GM12873 (cell line): ENCODE data around the gene SCGB2A2.

Experiments used
- TF ChIP-seq, protein P1 (sequence below): IDR thresholded peaks from 2 replicates; pipeline ENCODE4 v1.5.1; 2012; ENCODE audit warnings: low read depth, mild to moderate bottlenecking, moderate library complexity, low read length, control low read depth; ENCODE audit not compliant: insufficient read depth; ENCODE audit errors: missing control alignments

Gene SCGB2A2

DNA sequence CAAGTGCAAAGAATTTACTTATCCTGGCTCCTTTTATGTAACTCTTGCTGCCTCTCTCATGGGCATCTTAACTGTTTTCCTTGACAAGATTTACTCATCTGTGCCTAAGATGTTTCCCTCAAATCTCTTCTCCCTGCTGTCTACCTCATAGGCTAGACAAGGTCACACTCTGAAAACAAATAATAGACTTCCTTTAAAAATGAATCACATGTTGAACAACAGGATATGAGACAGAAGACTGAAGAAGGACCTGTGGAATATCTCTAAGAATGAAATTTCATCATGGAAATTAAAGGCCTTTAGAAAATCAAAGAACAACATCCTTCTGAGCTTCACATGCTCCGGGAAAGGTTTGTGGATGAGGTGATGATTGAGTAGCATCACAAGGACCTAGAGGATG lies 6.0 kb upstream of the SCGB2A2 start:
- TF ChIP-seq, protein P1, sequence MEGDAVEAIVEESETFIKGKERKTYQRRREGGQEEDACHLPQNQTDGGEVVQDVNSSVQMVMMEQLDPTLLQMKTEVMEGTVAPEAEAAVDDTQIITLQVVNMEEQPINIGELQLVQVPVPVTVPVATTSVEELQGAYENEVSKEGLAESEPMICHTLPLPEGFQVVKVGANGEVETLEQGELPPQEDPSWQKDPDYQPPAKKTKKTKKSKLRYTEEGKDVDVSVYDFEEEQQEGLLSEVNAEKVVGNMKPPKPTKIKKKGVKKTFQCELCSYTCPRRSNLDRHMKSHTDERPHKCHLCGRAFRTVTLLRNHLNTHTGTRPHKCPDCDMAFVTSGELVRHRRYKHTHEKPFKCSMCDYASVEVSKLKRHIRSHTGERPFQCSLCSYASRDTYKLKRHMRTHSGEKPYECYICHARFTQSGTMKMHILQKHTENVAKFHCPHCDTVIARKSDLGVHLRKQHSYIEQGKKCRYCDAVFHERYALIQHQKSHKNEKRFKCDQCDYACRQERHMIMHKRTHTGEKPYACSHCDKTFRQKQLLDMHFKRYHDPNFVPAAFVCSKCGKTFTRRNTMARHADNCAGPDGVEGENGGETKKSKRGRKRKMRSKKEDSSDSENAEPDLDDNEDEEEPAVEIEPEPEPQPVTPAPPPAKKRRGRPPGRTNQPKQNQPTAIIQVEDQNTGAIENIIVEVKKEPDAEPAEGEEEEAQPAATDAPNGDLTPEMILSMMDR = no peak

DNA sequence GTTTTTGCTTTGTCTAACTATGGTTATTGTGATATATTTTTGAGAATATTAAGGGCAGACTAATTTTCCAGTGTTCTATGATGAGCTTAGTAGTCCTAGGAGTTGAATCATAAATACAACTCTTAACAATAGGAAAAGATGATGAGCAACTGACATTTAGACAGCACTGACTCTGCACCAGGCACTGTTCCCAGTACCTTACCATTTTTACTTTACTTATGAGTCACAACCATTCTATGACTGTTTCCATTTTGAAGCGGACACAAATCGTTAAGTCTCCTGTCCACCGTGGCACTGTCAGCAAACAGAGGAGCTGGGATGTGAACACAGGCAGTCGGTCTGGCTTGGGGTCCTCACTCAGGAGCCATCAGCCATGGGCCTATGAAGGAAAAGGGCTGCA lies 3.4 kb upstream of the SCGB2A2 start:
- TF ChIP-seq, protein P1 = no peak

DNA sequence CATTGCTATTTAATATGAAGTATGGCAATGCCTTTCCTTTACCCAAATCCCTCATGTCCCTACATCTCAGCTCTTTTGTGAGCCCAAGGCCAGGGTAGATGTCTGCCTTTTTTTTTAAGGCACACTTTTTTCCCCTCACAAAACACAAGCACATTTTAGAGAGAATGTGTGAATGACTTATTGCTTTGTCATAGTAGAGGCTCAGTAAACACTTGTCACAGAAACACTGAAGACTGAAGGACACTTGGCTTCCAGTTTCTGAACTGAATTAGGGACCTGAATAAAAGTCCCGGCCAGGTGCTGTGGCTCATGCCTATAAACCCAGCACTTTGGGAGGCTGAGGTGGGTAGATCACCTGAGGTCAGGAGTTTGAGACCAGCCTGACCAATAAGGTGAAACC lies 2.9 kb upstream of the SCGB2A2 start:
- TF ChIP-seq, protein P1 = no peak

DNA sequence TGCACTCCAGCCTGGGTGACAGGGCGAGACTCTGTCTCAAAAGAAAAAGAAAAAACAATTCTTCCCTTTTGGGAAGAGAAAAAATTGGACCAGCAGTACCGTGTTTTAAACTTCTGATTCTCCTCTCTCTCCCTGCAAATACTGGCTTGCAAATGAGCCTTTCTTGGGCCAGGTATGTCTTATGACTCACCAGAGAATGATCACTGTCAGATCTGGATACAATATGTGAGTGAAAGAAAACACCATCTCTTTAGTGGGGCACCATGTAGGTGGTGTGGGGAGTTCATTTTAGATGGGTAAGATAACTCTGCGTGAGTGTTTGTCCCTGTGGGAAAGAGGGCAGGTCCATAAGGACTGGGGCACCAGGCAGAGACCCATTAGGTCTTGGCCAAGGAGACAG lies 2.4 kb upstream of the SCGB2A2 start:
- TF ChIP-seq, protein P1 = no peak

DNA sequence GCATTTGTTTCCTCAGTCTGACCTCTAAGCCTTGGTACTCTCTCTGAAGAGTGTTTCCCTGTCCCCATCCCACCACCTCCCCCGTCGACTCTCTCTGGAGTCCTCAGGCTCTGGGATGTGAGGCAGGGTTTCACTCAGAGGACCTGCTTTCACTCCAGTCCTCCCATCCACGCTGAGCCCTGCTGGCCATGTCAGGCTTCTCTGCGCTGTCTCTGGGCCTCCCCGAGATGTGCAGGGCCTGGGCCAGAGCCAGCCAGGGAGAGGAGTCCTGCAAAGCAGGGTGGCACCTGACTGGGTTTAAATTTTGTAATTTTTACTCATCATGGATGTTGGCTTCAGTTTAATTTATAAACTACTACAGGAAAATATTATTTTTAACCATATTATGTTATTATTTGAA lies 3.3 kb downstream of the SCGB2A2 start:
- TF ChIP-seq, protein P1 = no peak

DNA sequence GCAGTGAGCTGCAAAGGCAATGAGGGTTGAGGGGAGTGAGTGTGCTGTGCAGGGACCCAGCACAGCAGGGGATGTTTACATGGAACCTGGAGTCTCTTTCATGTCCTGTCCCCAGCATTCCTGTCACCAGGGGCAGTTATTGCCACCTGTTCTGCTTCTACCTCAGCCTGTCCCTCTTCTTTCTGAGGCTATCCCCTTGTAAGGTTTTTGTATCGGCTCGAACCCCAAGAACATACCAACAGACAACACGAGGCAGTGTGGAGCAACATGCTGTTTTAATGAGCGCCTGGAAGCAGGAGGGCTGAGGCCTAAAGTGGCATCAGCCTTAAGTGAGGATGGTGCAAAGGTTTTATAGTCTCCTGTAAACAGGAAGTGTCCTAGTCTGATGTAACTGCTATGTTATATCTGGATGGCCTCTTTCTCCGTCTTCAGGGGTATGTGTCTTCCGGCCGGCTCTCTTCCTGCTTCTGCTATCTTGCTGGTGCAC lies 3.9 kb downstream of the SCGB2A2 start:
- TF ChIP-seq, protein P1 = no peak

DNA sequence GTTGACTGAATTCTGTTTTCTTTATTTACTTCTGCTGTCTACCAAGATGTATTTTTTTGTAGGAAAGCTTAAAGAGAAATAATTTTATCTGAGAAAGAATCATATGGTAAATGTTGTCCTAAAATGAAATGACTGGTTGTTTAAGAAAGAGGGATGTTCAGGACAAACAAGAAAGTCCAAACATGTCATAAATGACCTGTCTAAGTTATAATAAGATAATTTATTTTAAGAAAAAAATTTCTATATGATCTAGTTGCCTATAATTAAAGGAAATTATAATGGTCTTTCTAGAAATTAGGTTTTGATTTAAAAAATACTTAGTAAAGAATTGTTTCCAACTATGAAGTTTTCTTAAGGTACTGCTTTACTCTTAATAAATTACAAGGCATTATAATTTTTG lies 10.5 kb downstream of the SCGB2A2 start:
- TF ChIP-seq, protein P1 = no peak
